MM.1S (cell line): ENCODE measurements around the gene TENM4.

Experiments used
- DNase-seq: peaks from one replicate; pipeline ENCODE4 v3.0.0-alpha.2; 2015
- H2AFZ ChIP-seq: fragments of 300-600 bp; sonication (generic); 2 replicates; pipeline ENCODE4 v1.6.0; 2016; ENCODE audit warnings: antibody characterized with exemption, low read length
- H3F3A ChIP-seq: fragments of 300-600 bp; sonication (generic); 2 replicates; pipeline ENCODE4 v1.6.1; 2016; ENCODE audit warnings: mild to moderate bottlenecking, antibody characterized with exemption, low read length, moderate library complexity, mixed read lengths; ENCODE audit not compliant: insufficient read depth
- H3K27ac ChIP-seq: fragments of 300-600 bp; sonication (generic); 2 replicates; pipeline ENCODE4 v1.5.1; 2016; ENCODE audit warnings: mild to moderate bottlenecking, low read length
- H3K27me3 ChIP-seq: fragments of 300-600 bp; sonication (generic); replicated peaks from 2 replicates; pipeline ENCODE4 v1.6.0; 2016; ENCODE audit warnings: low read length; ENCODE audit not compliant: insufficient read depth
- H3K36me3 ChIP-seq: fragments of 300-600 bp; sonication (generic); replicated peaks from 2 replicates; pipeline ENCODE4 v1.6.1; 2016; ENCODE audit warnings: mild to moderate bottlenecking, low read length, mixed read lengths; ENCODE audit not compliant: insufficient read depth
- H3K4me1 ChIP-seq: fragments of 300-600 bp; sonication (generic); 2 replicates; pipeline ENCODE4 v1.6.1; 2016; ENCODE audit warnings: low read length, mixed read lengths
- H3K4me2 ChIP-seq: fragments of 300-600 bp; sonication (generic); 2 replicates; pipeline ENCODE4 v1.6.0; 2016; ENCODE audit warnings: low read depth, low read length
- H3K4me3 ChIP-seq: fragments of 300-600 bp; sonication (generic); 2 replicates; pipeline ENCODE4 v1.5.1; 2016; ENCODE audit warnings: low read length, mixed read lengths
- H3K79me2 ChIP-seq: fragments of 300-600 bp; sonication (generic); 2 replicates; pipeline ENCODE4 v1.6.1; 2016; ENCODE audit warnings: mixed run types, low read length, mixed read lengths
- H3K9ac ChIP-seq: fragments of 300-600 bp; sonication (generic); 2 replicates; pipeline ENCODE4 v1.6.1; 2016; ENCODE audit warnings: low read length, mixed read lengths
- H3K9me2 ChIP-seq: fragments of 300-600 bp; sonication (generic); replicated peaks from 2 replicates; pipeline ENCODE4 v1.6.1; 2016; ENCODE audit warnings: mild to moderate bottlenecking, low read length, mixed read lengths; ENCODE audit not compliant: insufficient read depth
- H3K9me3 ChIP-seq: fragments of 300-600 bp; sonication (generic); replicated peaks from 2 replicates; pipeline ENCODE4 v1.6.1; 2016; ENCODE audit warnings: mild to moderate bottlenecking, low read length, mixed read lengths; ENCODE audit not compliant: insufficient read depth
- H4K20me1 ChIP-seq: fragments of 300-600 bp; sonication (generic); 2 replicates; pipeline ENCODE4 v1.6.1; 2016; ENCODE audit warnings: mild to moderate bottlenecking, low read length, moderate library complexity, mixed read lengths; ENCODE audit not compliant: insufficient read depth
- EZH2 ChIP-seq: fragments of 300-600 bp; sonication (generic); optimal IDR thresholded peaks from 2 replicates; pipeline ENCODE3; 2017; ENCODE audit warnings: low read depth, mild to moderate bottlenecking, antibody characterized with exemption, low read length, mixed read lengths
- EZH2phosphoT487 ChIP-seq: fragments of 300-600 bp; sonication (generic); IDR thresholded peaks from 2 replicates; pipeline ENCODE4 v1.6.1; 2018; ENCODE audit warnings: antibody characterized with exemption, low read length
- TF ChIP-seq, protein P1 (sequence below): fragments of 300-600 bp; sonication (generic); IDR thresholded peaks from 2 replicates; pipeline ENCODE4 v1.5.1; 2016; ENCODE audit warnings: antibody characterized with exemption, low read length, mixed read lengths

The TENM4 gene

DNA sequence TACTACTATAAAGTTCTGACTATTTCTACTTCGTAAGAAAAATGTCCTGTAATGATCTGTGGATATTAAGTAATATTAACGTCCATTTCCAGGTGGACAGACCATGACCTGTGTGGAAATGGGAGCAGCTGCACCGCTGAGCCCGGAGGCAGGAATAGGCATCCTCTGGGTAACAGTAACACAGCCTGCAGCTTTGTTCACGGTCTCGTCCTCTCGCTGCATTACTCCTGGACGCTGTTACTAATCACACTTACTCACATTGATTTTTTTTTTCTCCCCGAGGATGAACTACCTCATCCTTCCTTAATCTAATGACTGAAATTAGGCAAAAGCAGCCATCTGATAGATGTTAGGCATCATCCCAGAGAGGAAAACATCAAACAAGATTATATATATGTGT is 520.5 kb downstream of the TENM4 start:
- H3K27ac ChIP-seq = no peak overlapping the region
- TF ChIP-seq, protein P1, sequence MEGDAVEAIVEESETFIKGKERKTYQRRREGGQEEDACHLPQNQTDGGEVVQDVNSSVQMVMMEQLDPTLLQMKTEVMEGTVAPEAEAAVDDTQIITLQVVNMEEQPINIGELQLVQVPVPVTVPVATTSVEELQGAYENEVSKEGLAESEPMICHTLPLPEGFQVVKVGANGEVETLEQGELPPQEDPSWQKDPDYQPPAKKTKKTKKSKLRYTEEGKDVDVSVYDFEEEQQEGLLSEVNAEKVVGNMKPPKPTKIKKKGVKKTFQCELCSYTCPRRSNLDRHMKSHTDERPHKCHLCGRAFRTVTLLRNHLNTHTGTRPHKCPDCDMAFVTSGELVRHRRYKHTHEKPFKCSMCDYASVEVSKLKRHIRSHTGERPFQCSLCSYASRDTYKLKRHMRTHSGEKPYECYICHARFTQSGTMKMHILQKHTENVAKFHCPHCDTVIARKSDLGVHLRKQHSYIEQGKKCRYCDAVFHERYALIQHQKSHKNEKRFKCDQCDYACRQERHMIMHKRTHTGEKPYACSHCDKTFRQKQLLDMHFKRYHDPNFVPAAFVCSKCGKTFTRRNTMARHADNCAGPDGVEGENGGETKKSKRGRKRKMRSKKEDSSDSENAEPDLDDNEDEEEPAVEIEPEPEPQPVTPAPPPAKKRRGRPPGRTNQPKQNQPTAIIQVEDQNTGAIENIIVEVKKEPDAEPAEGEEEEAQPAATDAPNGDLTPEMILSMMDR = no peak
- no peak for TF ChIP-seq EZH2
- TF ChIP-seq EZH2phosphoT487 = no peak

DNA sequence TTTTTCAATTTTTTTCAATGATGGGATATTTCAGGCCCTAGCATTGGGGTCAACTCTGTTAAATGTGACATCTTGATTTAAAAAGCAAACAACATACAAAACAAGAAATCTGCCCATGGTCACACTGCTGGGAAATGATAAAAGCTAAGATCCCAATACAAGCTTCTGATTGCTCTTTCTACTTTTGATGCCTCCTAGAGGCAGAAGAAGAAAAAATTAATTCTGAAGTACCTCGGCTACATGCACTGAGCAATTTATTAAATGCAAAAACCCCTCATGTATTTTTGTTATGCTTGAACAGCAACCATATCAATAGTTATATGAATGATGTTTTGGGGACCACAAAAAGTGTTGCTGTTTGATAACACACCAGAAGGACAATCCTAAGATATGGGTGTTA is 524.1 kb downstream of the TENM4 start:
- Histone ChIP-seq H3K4me1 (peaks cover 2% of the 10 kb centered on the region), H3K9me3 (no peaks in the 10 kb centered on the region), H3K27ac (no peak overlapping the region), H3K9me2 (no peaks in the 10 kb centered on the region), H4K20me1 (no peaks in the 10 kb centered on the region), H3K79me2 (no peaks in the 10 kb centered on the region), H3K27me3 (no peaks in the 10 kb centered on the region), H3K36me3 (no peaks in the 10 kb centered on the region), H3K9ac (no peak overlapping the region), H3K4me3 (no peak overlapping the region), H2AFZ (no peak overlapping the region), H3F3A (no peaks in the 10 kb centered on the region), H3K4me2 (no peak overlapping the region)
- TF ChIP-seq EZH2phosphoT487 (no peak), EZH2 (no peak)
- TF ChIP-seq, protein P1 = peak; percentile 17
- no peak for DNase-seq

More for the DNA sequence above, 520.5 kb downstream of the TENM4 start:
- Histone ChIP-seq H3F3A (no peaks in the 10 kb centered on the region), H3K27me3 (no peaks in the 10 kb centered on the region), H3K9me2 (no peaks in the 10 kb centered on the region), H3K4me2 (no peak overlapping the region), H2AFZ (no peak overlapping the region), H4K20me1 (no peaks in the 10 kb centered on the region), H3K4me1 (no peaks in the 10 kb centered on the region), H3K4me3 (no peak overlapping the region), H3K9ac (no peak overlapping the region), H3K36me3 (no peaks in the 10 kb centered on the region), H3K9me3 (no peaks in the 10 kb centered on the region), H3K79me2 (no peaks in the 10 kb centered on the region)
- DNase-seq = no peak

DNA sequence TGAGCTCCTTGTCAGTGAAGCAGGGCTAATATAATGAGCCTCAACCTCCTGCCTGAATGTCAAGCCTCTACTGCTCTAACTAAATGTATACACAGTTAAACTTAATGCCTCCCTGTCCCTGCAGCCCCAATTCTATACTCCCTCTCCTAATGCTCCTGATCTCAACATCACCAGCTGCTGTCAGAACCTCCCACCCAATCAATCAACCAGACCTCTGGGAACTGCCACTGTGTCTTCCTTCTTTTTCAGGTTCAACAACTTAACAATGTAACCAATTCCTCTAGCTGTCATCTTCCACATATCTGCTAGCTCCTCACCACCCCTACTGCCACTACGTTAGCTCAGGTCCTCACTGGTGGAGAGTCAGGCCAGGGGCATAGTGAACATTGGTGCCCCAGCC is 526.3 kb downstream of the TENM4 start:
- H3F3A ChIP-seq = peaks cover 19% of the 10 kb centered on the region
- H3K27me3 ChIP-seq = no peaks in the 10 kb centered on the region
- no peaks in the 10 kb centered on the region for H3K9me2 ChIP-seq
- H4K20me1 ChIP-seq = no peaks in the 10 kb centered on the region
- H3K9me3 ChIP-seq = no peaks in the 10 kb centered on the region
- DNase-seq = no peak
- H3K79me2 ChIP-seq = no peaks in the 10 kb centered on the region
- TF ChIP-seq EZH2 = no peak
- TF ChIP-seq EZH2phosphoT487 = no peak
- TF ChIP-seq, protein P1 = no peak
- no peak overlapping the region for H3K4me2 ChIP-seq
- H3K9ac ChIP-seq = no peak overlapping the region
- peaks cover 22% of the 10 kb centered on the region for H3K4me1 ChIP-seq
- H3K27ac ChIP-seq = no peak overlapping the region
- H3K4me3 ChIP-seq = no peak overlapping the region
- no peaks in the 10 kb centered on the region for H3K36me3 ChIP-seq
- no peak overlapping the region for H2AFZ ChIP-seq
